Ovary (tissue), 9 donors: ENCODE data around the gene FLOT1. TPM values are rescaled to one million over a fixed set of nuclear protein-coding genes. Genes with fewer than 3 reads are reported as not detected.

ENCODE experiments used
- DNase-seq, 5 donors: peaks; one replicate each; pipeline ENCODE4 v3.0.0-alpha.2; 2019 to 2020
- H3K27ac ChIP-seq, 2 donors: fragments of 200-600 bp; one replicate each; pipeline versions ENCODE4 v1.5.1 to v1.8.0; 2019 to 2022
- H3K27me3 ChIP-seq: fragments of 200-600 bp; one replicate; pipeline ENCODE4 v1.8.0; 2022
- H3K36me3 ChIP-seq: fragments of 200-600 bp; sonication (generic); one replicate; pipeline ENCODE4 v1.5.1; 2019
- H3K4me1 ChIP-seq: one replicate; pipeline ENCODE4 v1.8.1; 2013; ENCODE audit warnings: mild to moderate bottlenecking, moderate library complexity; ENCODE audit not compliant: insufficient read depth
- H3K4me3 ChIP-seq: fragments of 200-600 bp; sonication (generic); one replicate; pipeline ENCODE4 v1.5.1; 2017
- H3K9me3 ChIP-seq, 2 donors: fragments of 200-600 bp in 1 of 2; sonication (generic) in 1 of 2; one replicate each; pipeline versions ENCODE4 v1.5.1 to v1.8.1; 2013 to 2019; ENCODE audit warnings: mild to moderate bottlenecking in 1 of 2, moderate library complexity in 1 of 2
- CTCF ChIP-seq, 3 donors: fragments of 450-650 bp in 2 of 3; fragments of 200-600 bp in 1 of 3; IDR thresholded peaks; one replicate each; pipeline versions ENCODE4 v1.5.1 to v1.8.0; 2016 to 2022; ENCODE audit warnings: antibody characterized with exemption in 3 of 3, mild to moderate bottlenecking in 1 of 3
- EP300 ChIP-seq: sonication (generic); formaldehyde crosslinking; IDR thresholded peaks from one replicate; pipeline ENCODE4 v1.6.1; 2017; ENCODE audit warnings: antibody characterized with exemption
- POLR2A ChIP-seq: fragments of 450-650 bp; IDR thresholded peaks from one replicate; pipeline ENCODE4 v1.6.1; 2017; ENCODE audit warnings: antibody characterized with exemption, mild to moderate bottlenecking, moderate library complexity
- WGBS, 3 donors: extraction: QIAGEN DNeasy Blood & Tissue Kit in 1 of 3; methylation state at CpG; one replicate each; pipeline versions ENCODE4 v1.1.5 to v1.1.7; 2013 to 2017; 5-methylcytosine and 5-hydroxymethylcytosine counted together
- intact Hi-C, 4 donors: fragments of 100-400 bp; cut with DNase I; formaldehyde crosslinking; loops; one replicate each; pipeline versions ENCODE4 v1.11.0 to v1.15.1; 2022 to 2023
- polyA plus RNA-seq, 2 donors: library from polyadenylated mRNA; stranded (reverse); fragments of 200-250 nt in 1 of 2; fragments of 350-450 nt in 1 of 2; fragmentation: Illumina TruSeq in 1 of 2; extraction: RNeasy Lipid Tissue Mini Kit (QIAGEN cat#74804) in 1 of 2; gene quantifications; one replicate each; pipeline ENCODE4 v1.2.3, GENCODE V29; 2013 to 2014
- total RNA-seq, 7 donors: library from RNA; depleted of rRNA in 2 of 7; stranded (reverse); fragments of >200 nt in 2 of 7; fragmentation: NEBNext Ultra II Directional in 3 of 7; extraction: Animal tissue kit (Norgen Biotek cat#: 25700) in 3 of 7; gene quantifications; one replicate each; pipeline versions ENCODE4 v1.1.0 to v1.2.4, GENCODE V29; 2016 to 2023
- donor health status: DM: no; HTN: no; CAD: no; lungs with moderate emphysema.
- donor health status: DM: no; HTN: no; CAD: no.
- donor health status: Bipolar disorder and iron deficiency.
- donor health status: DM: yes; HTN: yes; CAD: no.
- donor health status: DM: no; HTN: no; CAD: no.
- donor health status: DM: yes; HTN: yes; CAD: no.

Gene FLOT1
- total and polyA plus RNA-seq, 9 donors = 64.1 to 180 (median 124) TPM

- WGBS, 3 donors = 43 to 53% (median 47%) methylated on average over 29 of the region's 29 CpGs
- peak in 2 of 5 donors; percentile 50 to 52 for DNase-seq
- Histone ChIP-seq H3K27me3 (no peaks in the 10 kb centered on the region), H3K4me1 (peaks cover 11% of the 10 kb centered on the region), H3K27ac (peak overlapping the region; percentile 95 to 96), H3K4me3 (peak overlapping the region; percentile 54), H3K9me3 (no peaks in the 10 kb centered on the region), H3K36me3 (no peaks in the 10 kb centered on the region)
- no peak for TF ChIP-seq CTCF (IDR thresholded peaks at IDR 0.05)
- no peak for TF ChIP-seq EP300
- no peak for TF ChIP-seq POLR2A
- intact Hi-C loops = loop anchor here in 3 of 4 donors (2.0 to 10.0 kb wide), 3 partner anchors 35 to 199 kb away; partner anchors contain the start of genes TUBB (in 3 of the 3), DDR1 (in 2 of the 3), MRPS18B (in 1 of the 3) and PPP1R10 (in 1 of the 3)
Measured at GRCh38 chr6:30685157-30686008, 57.1 kb downstream of the FLOT1 start.

GRCh38 chr6:30684386-30685156 is 57.9 kb downstream of the FLOT1 start:
- H3K4me1 ChIP-seq = peaks cover 15% of the 10 kb centered on the region
- H3K27me3 ChIP-seq = no peaks in the 10 kb centered on the region
- H3K27ac ChIP-seq = peak overlapping the region; percentile 95 to 96
- intact Hi-C loops = loop anchor here in 3 of 4 donors (5.0 to 10.0 kb wide), 2 partner anchors 67 to 200 kb away; partner anchors contain the start of genes DDR1 (in 2 of the 3), MRPS18B (in 1 of the 3) and PPP1R10 (in 1 of the 3)
- H3K4me3 ChIP-seq = peak overlapping the region; percentile 54
- H3K36me3 ChIP-seq = no peaks in the 10 kb centered on the region
- WGBS, 3 donors = 25 to 28% (median 26%) methylated on average over 14 to 21 of the region's 21 CpGs
- TF ChIP-seq EP300 = no peak
- no peak for TF ChIP-seq CTCF (IDR thresholded peaks at IDR 0.05)
- no peak for TF ChIP-seq POLR2A
- no peaks in the 10 kb centered on the region for H3K9me3 ChIP-seq
- DNase-seq = peak in 3 of 5 donors; percentile 42 to 53 (median 51)

DNA sequence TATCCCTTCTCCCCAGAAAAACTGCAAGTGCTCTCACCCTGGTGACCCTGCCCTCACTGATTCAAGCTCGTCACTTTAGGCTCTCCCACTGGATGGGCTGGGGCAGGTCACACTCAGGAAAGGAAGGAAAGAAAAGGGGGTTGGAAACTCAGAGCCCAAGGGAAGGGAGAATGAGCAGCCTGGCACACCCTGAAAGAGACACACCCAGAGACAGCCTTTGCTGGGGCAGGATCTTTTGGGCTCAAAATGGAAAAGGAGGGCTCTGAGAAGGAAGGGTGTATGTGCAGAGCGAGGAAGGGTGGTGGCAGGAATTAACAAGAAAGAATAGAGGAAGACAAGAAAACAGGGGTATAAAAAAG is 58.5 kb downstream of the FLOT1 start:
- intact Hi-C loops = loop anchor here in 2 of 4 donors (10.0 kb wide), 1 partner anchor 201 kb away; the partner anchor contains the start of gene DDR1 (in 2 of the 2)
- H3K4me1 ChIP-seq = peaks cover 15% of the 10 kb centered on the region
- no peaks in the 10 kb centered on the region for H3K27me3 ChIP-seq
- no peaks in the 10 kb centered on the region for H3K36me3 ChIP-seq
- TF ChIP-seq CTCF (IDR thresholded peaks at IDR 0.05) (no peak), EP300 (no peak), POLR2A (no peak)
- peak overlapping the region; percentile 54 for H3K4me3 ChIP-seq
- no peaks in the 10 kb centered on the region for H3K9me3 ChIP-seq
- 16 to 25% (median 24%) methylated on average over 2 of the region's 2 CpGs for WGBS, 3 donors
- DNase-seq = no peak
- H3K27ac ChIP-seq = peak overlapping the region; percentile 95 to 96
